H1 (cell line): ENCODE measurements around the gene ACSF3. TPM values are rescaled to one million over a fixed set of nuclear protein-coding genes. Genes with fewer than 3 reads are reported as not detected.
A peak's percentile ranks its signal among the peaks of the same experiment; 100 is the strongest.
"Not testable (repeated sequence)": the region's sequence is repeated elsewhere in the genome, so short reads cannot be mapped to it uniquely, and the experiment has no call there.

Experiments used
- CTCF ChIA-PET: fragments of 300-600 bp; sonication (Branson Sonifier 250); formaldehyde crosslinking; loops from one replicate; lab custom pipeline; 2021; ENCODE audit not compliant: partially characterized antibody; lab: Charles Lee
- POLR2A ChIA-PET: fragments of 300-600 bp; sonication (Branson Sonifier 250); formaldehyde crosslinking; loops from one replicate; lab custom pipeline; 2021; ENCODE audit warnings: inconsistent platforms; ENCODE audit not compliant: partially characterized antibody; lab: Charles Lee
- DNase-seq, 2 experiments: peaks; one replicate each; pipeline versions ENCODE4 v3.0.0 to v3.0.0-alpha.2; 2010 to 2022; ENCODE audit warnings: low spot score in 2 of 2, low read depth in 1 of 2, mixed read lengths in 1 of 2
- FAIRE-seq: peaks from 2 replicates; lab custom pipeline; 2011; peaks lifted over from hg19 to GRCh38; lab: Jason Lieb, UNC
- H2AFZ ChIP-seq: 2 replicates; pipeline ENCODE4 v1.8.1; 2012; ENCODE audit warnings: low read length, inconsistent platforms
- H2AK5ac ChIP-seq: 2 replicates; pipeline ENCODE4 v1.6.1; 2013; ENCODE audit warnings: low read depth, low read length
- H2BK120ac ChIP-seq: replicated peaks from 2 replicates; pipeline ENCODE3; 2013; ENCODE audit warnings: low read depth, low read length, inconsistent platforms
- H2BK12ac ChIP-seq: 2 replicates; pipeline ENCODE4 v1.6.1; 2013; ENCODE audit warnings: low read depth, low read length
- H2BK15ac ChIP-seq: 2 replicates; pipeline ENCODE4 v1.6.1; 2013; ENCODE audit warnings: low read length
- H2BK20ac ChIP-seq: 2 replicates; pipeline ENCODE4 v1.6.1; 2013; ENCODE audit warnings: low read length
- H2BK5ac ChIP-seq: 2 replicates; pipeline ENCODE4 v1.6.1; 2013; ENCODE audit warnings: low read depth, low read length
- H3K14ac ChIP-seq: 2 replicates; pipeline ENCODE4 v1.6.1; 2013; ENCODE audit warnings: inconsistent platforms; ENCODE audit not compliant: insufficient read length
- H3K18ac ChIP-seq: 2 replicates; pipeline ENCODE4 v1.6.1; 2013; ENCODE audit warnings: low read length; ENCODE audit errors: extremely low read depth
- H3K23ac ChIP-seq: 2 replicates; pipeline ENCODE4 v1.6.1; 2013; ENCODE audit warnings: inconsistent platforms; ENCODE audit not compliant: insufficient read length
- H3K23me2 ChIP-seq: 2 replicates; pipeline ENCODE4 v1.6.1; 2013; ENCODE audit warnings: low read depth, low read length
- H3K27ac ChIP-seq: 2 replicates; pipeline ENCODE4 v1.6.1; 2011; ENCODE audit warnings: low read depth, low read length, inconsistent platforms
- H3K27me3 ChIP-seq, 4 experiments: replicated peaks in 1 of 4; 1 replicate in 1 of 4; 2 replicates in 3 of 4; pipeline versions ENCODE4 v1.6.1 to v1.8.1; 2011 to 2013; ENCODE audit warnings: low read length in 3 of 4, mild to moderate bottlenecking in 3 of 4, inconsistent platforms in 2 of 4, mixed read lengths in 2 of 4, moderate library complexity in 1 of 4; ENCODE audit not compliant: control insufficient read depth in 3 of 4, insufficient read depth in 3 of 4; ENCODE audit errors: extremely low read depth in 1 of 4
- H3K36me3 ChIP-seq, 4 experiments: 2 replicates each; pipeline versions ENCODE4 v1.6.1 to v1.8.1; 2011 to 2013; ENCODE audit warnings: mild to moderate bottlenecking in 4 of 4, low read length in 3 of 4, moderate library complexity in 2 of 4, control low read depth in 1 of 4, inconsistent platforms in 1 of 4; ENCODE audit not compliant: insufficient read depth in 4 of 4, control insufficient read depth in 2 of 4
- H3K4ac ChIP-seq: replicated peaks from 2 replicates; pipeline ENCODE3; 2013; ENCODE audit warnings: low read length, low read depth, mixed read lengths, inconsistent platforms; ENCODE audit not compliant: insufficient read length
- H3K4me1 ChIP-seq, 4 experiments: replicated peaks in 1 of 4; 1 replicate in 1 of 4; 2 replicates in 3 of 4; pipeline versions ENCODE4 v1.6.1 to v1.8.1; 2011 to 2013; ENCODE audit warnings: low read length in 3 of 4, inconsistent platforms in 2 of 4, mixed read lengths in 1 of 4; ENCODE audit not compliant: insufficient read depth in 4 of 4, control insufficient read depth in 3 of 4
- H3K4me2 ChIP-seq, 2 experiments: 2 replicates each; pipeline versions ENCODE4 v1.6.1 to v1.8.1; 2011 to 2013; ENCODE audit warnings: low read depth in 2 of 2, low read length in 2 of 2, control low read depth in 1 of 2, inconsistent platforms in 1 of 2, mild to moderate bottlenecking in 1 of 2; ENCODE audit not compliant: insufficient read depth in 1 of 2
- H3K4me3 ChIP-seq, 4 experiments: fragments of 200-600, 300-600 bp in 1 of 4; sonication (generic), shearing (Covaris generic), sonication (Bioruptor Twin) in 1 of 4; 2 replicates each; pipeline versions ENCODE4 v1.5.1 to v1.8.1; 2011 to 2016; ENCODE audit warnings: low read length in 4 of 4, low read depth in 3 of 4, control low read depth in 2 of 4, inconsistent platforms in 2 of 4, mild to moderate bottlenecking in 2 of 4, mixed read lengths in 1 of 4, moderate library complexity in 1 of 4; ENCODE audit not compliant: insufficient read depth in 2 of 4; ENCODE audit errors: extremely low read depth in 1 of 4
- H3K56ac ChIP-seq: replicated peaks from 2 replicates; pipeline ENCODE3; 2013; ENCODE audit warnings: low read depth, mild to moderate bottlenecking, mixed read lengths, low read length, inconsistent platforms; ENCODE audit not compliant: insufficient read length
- H3K79me1 ChIP-seq: 2 replicates; pipeline ENCODE4 v1.6.1; 2013; ENCODE audit warnings: low read depth, low read length, control low read depth
- H3K79me2 ChIP-seq, 2 experiments: 2 replicates each; pipeline versions ENCODE4 v1.6.1 to v1.8.1; 2012 to 2013; ENCODE audit warnings: low read length in 2 of 2, mild to moderate bottlenecking in 2 of 2, inconsistent platforms in 1 of 2; ENCODE audit not compliant: insufficient read depth in 2 of 2, control insufficient read depth in 1 of 2
- H3K9ac ChIP-seq, 4 experiments: replicated peaks in 1 of 4; 1 replicate in 1 of 4; 2 replicates in 3 of 4; pipeline versions ENCODE4 v1.6.1 to v1.8.1; 2011 to 2013; ENCODE audit warnings: low read depth in 3 of 4, low read length in 3 of 4, control low read depth in 2 of 4, mild to moderate bottlenecking in 2 of 4, moderate library complexity in 2 of 4, inconsistent platforms in 1 of 4; ENCODE audit errors: extremely low read depth in 1 of 4
- H3K9me3 ChIP-seq, 2 experiments: 2 replicates each; pipeline versions ENCODE4 v1.6.1 to v1.8.1; 2012 to 2013; ENCODE audit warnings: mild to moderate bottlenecking in 2 of 2, moderate library complexity in 2 of 2, control low read depth in 1 of 2, inconsistent platforms in 1 of 2, low read depth in 1 of 2, low read length in 1 of 2, mixed read lengths in 1 of 2; ENCODE audit not compliant: insufficient read depth in 2 of 2
- H4K20me1 ChIP-seq, 2 experiments: replicated peaks in 1 of 2; 2 replicates each; pipeline versions ENCODE3 to v1.8.1; 2011 to 2013; ENCODE audit warnings: inconsistent platforms in 2 of 2, low read length in 2 of 2, mild to moderate bottlenecking in 1 of 2; ENCODE audit not compliant: insufficient read depth in 2 of 2, control insufficient read depth in 1 of 2
- H4K5ac ChIP-seq: 2 replicates; pipeline ENCODE4 v1.6.1; 2013; ENCODE audit warnings: low read length, low read depth, mixed read lengths, inconsistent platforms; ENCODE audit not compliant: insufficient read length
- H4K8ac ChIP-seq: 2 replicates; pipeline ENCODE4 v1.8.0; 2013; ENCODE audit warnings: mild to moderate bottlenecking, moderate library complexity, low read length, inconsistent platforms; ENCODE audit not compliant: insufficient read depth; ENCODE audit errors: extremely low read depth
- H4K91ac ChIP-seq: replicated peaks from 2 replicates; pipeline ENCODE3; 2013; ENCODE audit warnings: low read length, mixed read lengths, inconsistent platforms; ENCODE audit not compliant: insufficient read length
- GABPA ChIP-seq: IDR thresholded peaks from 2 replicates; pipeline ENCODE4 v1.6.1; 2011; ENCODE audit warnings: mild to moderate bottlenecking, low read length, moderate library complexity, borderline replicate concordance; ENCODE audit not compliant: insufficient read depth
- WGBS, 2 experiments: shearing (Covaris generic) in 1 of 2; methylation state at CpG; one replicate each; pipeline versions ENCODE4 v1.1.6 to v1.1.7; 2013 to 2015; ENCODE audit warnings: low lambda C conversion rate in 2 of 2, mixed read lengths in 2 of 2, inconsistent platforms in 1 of 2, low coverage in 1 of 2, missing lambda C conversion rate in 1 of 2; ENCODE audit not compliant: insufficient replicate concordance in 2 of 2, insufficient coverage in 1 of 2, insufficient read length in 1 of 2; ENCODE audit errors: extremely low coverage in 1 of 2, missing lambda C conversion rate in 1 of 2; 5-methylcytosine and 5-hydroxymethylcytosine counted together
- polyA plus RNA-seq, 7 experiments: library from polyadenylated mRNA; depleted of rRNA in 3 of 7; stranded (reverse) in 5 of 7; unstranded in 2 of 7; fragments of >200 nt in 5 of 7; fragments of 200-250 nt in 2 of 7; gene quantifications; 1 replicate in 5 of 7; 2 replicates in 1 of 7; 4 replicates in 1 of 7; pipeline versions ENCODE4 v1.2.1 to v1.2.3, GENCODE V29; 2011 to 2013; ENCODE audit warnings: missing spikeins in 2 of 7, mixed read lengths in 2 of 7
- total RNA-seq: library from RNA; stranded (reverse); fragmentation: NEBNext Ultra II Directional; extraction: Animal tissue kit (Norgen Biotek cat#: 25700); gene quantifications from 2 replicates; pipeline ENCODE4 v1.2.1, GENCODE V29; 2021

The ACSF3 gene
- total and polyA plus RNA-seq, 2 of the 8 experiments (the other 6 are each of a cell fraction or from before 2014, with no cell fraction given): 15.6 to 22.9 TPM

- H4K91ac ChIP-seq, H3K79me1 ChIP-seq, H3K18ac ChIP-seq, H3K9me3 ChIP-seq, H4K20me1 ChIP-seq, H3K27ac ChIP-seq, H3K9ac ChIP-seq, H2BK12ac ChIP-seq, FAIRE-seq, H3K56ac ChIP-seq, H2BK20ac ChIP-seq, H4K5ac ChIP-seq, H3K36me3 ChIP-seq, H3K79me2 ChIP-seq, H3K23me2 ChIP-seq, H2AK5ac ChIP-seq, H4K8ac ChIP-seq, H3K27me3 ChIP-seq, H3K4me1 ChIP-seq, H2BK120ac ChIP-seq, H3K4ac ChIP-seq, H2BK15ac ChIP-seq, H2AFZ ChIP-seq, H2BK5ac ChIP-seq, POLR2A ChIA-PET, H3K23ac ChIP-seq: not testable (repeated sequence)
- Histone ChIP-seq H3K4me3 (peak overlapping the region; percentile 26 to 65 (median 45)), H3K4me2 (peak overlapping the region; percentile 55 to 94)
- CTCF ChIA-PET: interaction anchor here (1.0 kb wide), 1 partner anchor 25 kb away, joined by 5 read pairs; no protein-coding TSS in a partner anchor
- DNase-seq: peak; percentile 85 to 89
- WGBS, 2 experiments: 2% methylated on average over 14 of the region's 63 CpGs; no CpG with 5 or more reads in 1 of the 2 experiments
- TF ChIP-seq GABPA: peak; percentile 31; the same call in 1 of the 2 replicates
- TF ChIP-seq, all 59 proteins: peak for 1; not testable (repeated sequence) for 58
- not testable (repeated sequence) for H3K14ac ChIP-seq
These were observed 98.7 kb downstream of the ACSF3 start for GRCh38 chr16:89192186-89192955.
